Measurements from ENCODE around the gene ITGAL.

- TF ChIP-seq, protein P1, sequence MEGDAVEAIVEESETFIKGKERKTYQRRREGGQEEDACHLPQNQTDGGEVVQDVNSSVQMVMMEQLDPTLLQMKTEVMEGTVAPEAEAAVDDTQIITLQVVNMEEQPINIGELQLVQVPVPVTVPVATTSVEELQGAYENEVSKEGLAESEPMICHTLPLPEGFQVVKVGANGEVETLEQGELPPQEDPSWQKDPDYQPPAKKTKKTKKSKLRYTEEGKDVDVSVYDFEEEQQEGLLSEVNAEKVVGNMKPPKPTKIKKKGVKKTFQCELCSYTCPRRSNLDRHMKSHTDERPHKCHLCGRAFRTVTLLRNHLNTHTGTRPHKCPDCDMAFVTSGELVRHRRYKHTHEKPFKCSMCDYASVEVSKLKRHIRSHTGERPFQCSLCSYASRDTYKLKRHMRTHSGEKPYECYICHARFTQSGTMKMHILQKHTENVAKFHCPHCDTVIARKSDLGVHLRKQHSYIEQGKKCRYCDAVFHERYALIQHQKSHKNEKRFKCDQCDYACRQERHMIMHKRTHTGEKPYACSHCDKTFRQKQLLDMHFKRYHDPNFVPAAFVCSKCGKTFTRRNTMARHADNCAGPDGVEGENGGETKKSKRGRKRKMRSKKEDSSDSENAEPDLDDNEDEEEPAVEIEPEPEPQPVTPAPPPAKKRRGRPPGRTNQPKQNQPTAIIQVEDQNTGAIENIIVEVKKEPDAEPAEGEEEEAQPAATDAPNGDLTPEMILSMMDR (IDR thresholded peaks at IDR 0.05), result no peak
- TF ChIP-seq EZH2 (IDR thresholded peaks at IDR 0.05; ENCODE audit: borderline replicate concordance, insufficient read depth, low read depth, low read length, poor library complexity, severe bottlenecking), result no peak
Observed at GRCh38 chr16:30458561-30459394, 13.8 kb upstream of the ITGAL start.

Data from B cell (primary cell).